HAP-1 (cell line): ENCODE measurements around the gene NDUFS4.
"Not testable (repeated sequence)": the region's sequence is repeated elsewhere in the genome, so short reads cannot be mapped to it uniquely, and the experiment has no call there.

Source experiments
- DNase-seq, 2 experiments: peaks; one replicate each; pipeline ENCODE4 v3.0.0-alpha.2; 2016 to 2020; ENCODE audit warnings: low spot score in 2 of 2
- H3K27me3 ChIP-seq: fragments of 250-450 bp; sonication (Bioruptor Pico); 2 replicates; pipeline ENCODE4 v1.5.1; 2020; ENCODE audit warnings: low read depth, mild to moderate bottlenecking, moderate library complexity
- H3K36me3 ChIP-seq: fragments of 250-450 bp; sonication (Bioruptor Pico); replicated peaks from 2 replicates; pipeline ENCODE4 v1.5.1; 2020; ENCODE audit warnings: mild to moderate bottlenecking
- H3K4me1 ChIP-seq: fragments of 250-450 bp; sonication (Bioruptor Pico); 2 replicates; pipeline ENCODE4 v1.5.1; 2020; ENCODE audit warnings: mild to moderate bottlenecking
- H3K4me3 ChIP-seq: fragments of 250-450 bp; sonication (Bioruptor Pico); 2 replicates; pipeline ENCODE4 v1.5.1; 2020; ENCODE audit warnings: mild to moderate bottlenecking, moderate library complexity
- H3K9me3 ChIP-seq: fragments of 250-450 bp; sonication (Bioruptor Pico); 2 replicates; pipeline ENCODE4 v1.5.1; 2020; ENCODE audit warnings: mild to moderate bottlenecking, moderate library complexity
- in situ Hi-C: fragments of 300-500 bp; cut with MboI; formaldehyde crosslinking; loops from 3 replicates; pipeline ENCODE4 v1.14.3; 2020; ENCODE audit warnings: low sequenced_read_pairs, inconsistent platforms, mixed read lengths

Gene NDUFS4

DNA sequence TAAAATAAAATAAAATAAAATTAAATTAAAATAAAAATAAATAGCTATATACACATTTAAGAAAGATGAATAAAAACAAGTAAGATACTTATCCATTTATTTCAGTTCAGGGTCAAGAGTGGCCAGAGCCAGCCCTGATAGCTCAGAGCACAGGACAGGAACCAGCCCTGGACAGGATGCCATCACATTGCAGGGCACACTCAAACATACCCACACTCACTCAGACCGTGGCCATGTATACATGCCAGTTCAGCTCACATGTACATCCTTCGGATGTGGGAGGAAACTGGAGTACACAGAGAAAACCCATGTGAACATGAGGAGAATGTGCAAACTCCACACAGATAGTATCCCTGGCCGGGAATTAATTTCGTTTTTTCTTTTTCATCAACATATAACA lies 21.8 kb downstream of the NDUFS4 start:
- Histone ChIP-seq H3K36me3 (no peaks in the 10 kb centered on the region; the same call in 1 of the 2 replicates), H3K4me1 (no peaks in the 10 kb centered on the region), H3K4me3 (no peak overlapping the region), H3K27me3 (no peaks in the 10 kb centered on the region), H3K9me3 (no peaks in the 10 kb centered on the region)
- in situ Hi-C loops, result no loop called here
- DNase-seq, result no peak

DNA sequence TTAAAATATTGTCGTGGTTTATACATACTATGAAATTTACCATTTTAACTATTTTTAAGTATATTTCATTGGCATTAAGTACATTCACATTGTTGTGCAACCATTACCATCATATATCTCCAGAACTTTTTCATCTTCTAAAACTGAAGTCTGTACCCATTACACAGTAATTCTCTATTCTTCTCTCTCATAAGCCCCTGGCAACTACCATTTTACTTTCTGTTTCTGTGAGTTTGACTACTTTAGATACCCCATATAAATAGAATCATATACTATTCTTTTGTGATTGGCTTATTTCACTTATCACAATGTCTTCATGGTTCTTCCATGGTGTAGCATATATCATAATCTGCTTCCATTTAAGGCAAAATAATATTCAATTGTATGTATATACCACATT lies 30.3 kb downstream of the NDUFS4 start:
- Histone ChIP-seq H3K9me3 (no peaks in the 10 kb centered on the region), H3K4me1 (no peaks in the 10 kb centered on the region)
- no peak for DNase-seq

DNA sequence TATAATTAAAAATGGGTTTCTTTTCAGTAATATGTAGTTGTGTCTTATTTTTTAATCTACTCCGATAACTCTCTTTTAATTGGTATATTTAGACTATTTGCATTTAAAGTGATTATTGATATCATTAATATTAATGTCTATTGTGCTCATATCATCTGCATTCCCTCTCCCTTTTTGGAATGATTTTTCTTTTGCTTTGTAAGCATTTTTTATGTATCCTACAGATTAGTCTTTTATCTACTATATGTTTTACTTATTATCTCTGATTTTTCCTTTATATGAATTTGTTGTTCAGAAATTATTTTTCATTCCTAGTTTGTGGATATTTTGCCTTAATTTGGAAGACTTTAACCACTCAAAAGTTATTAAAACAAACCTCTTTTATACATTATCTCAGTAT lies 34.0 kb downstream of the NDUFS4 start:
- DNase-seq, result no peak
- H3K4me3 ChIP-seq, result no peak overlapping the region
- no peaks in the 10 kb centered on the region for H3K36me3 ChIP-seq
- H3K27me3 ChIP-seq, result no peaks in the 10 kb centered on the region
- no peaks in the 10 kb centered on the region for H3K9me3 ChIP-seq
- H3K4me1 ChIP-seq, result no peaks in the 10 kb centered on the region
- in situ Hi-C loops, result no loop called here

More for the DNA sequence above, 30.3 kb downstream of the NDUFS4 start:
- Histone ChIP-seq H3K4me3 (no peak overlapping the region), H3K36me3 (no peaks in the 10 kb centered on the region), H3K27me3 (no peaks in the 10 kb centered on the region)
- in situ Hi-C loops, result no loop called here

DNA sequence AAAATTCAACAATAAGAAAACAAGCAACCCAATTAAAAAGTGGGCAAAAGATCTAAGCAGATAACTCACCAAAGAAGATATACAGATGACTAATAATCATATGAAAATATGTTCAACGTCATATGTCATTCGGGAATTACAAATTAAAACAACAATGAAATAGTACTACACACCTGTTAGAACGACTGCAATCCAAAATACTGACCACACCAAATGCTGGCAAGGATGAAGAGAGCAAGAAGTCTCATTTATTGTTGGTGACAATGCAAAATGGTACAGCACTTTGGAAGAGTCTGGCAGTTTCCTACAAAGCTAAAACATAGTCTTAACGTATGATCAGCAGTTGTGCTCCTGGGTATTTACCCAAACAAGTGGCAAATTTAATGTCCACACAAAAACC lies 37.5 kb downstream of the NDUFS4 start:
- Histone ChIP-seq H3K9me3 (no peaks in the 10 kb centered on the region), H3K36me3 (no peaks in the 10 kb centered on the region), H3K4me1 (no peaks in the 10 kb centered on the region), H3K27me3 (no peaks in the 10 kb centered on the region), H3K4me3 (no peak overlapping the region)
- no peak for DNase-seq
- in situ Hi-C loops, result no loop called here

DNA sequence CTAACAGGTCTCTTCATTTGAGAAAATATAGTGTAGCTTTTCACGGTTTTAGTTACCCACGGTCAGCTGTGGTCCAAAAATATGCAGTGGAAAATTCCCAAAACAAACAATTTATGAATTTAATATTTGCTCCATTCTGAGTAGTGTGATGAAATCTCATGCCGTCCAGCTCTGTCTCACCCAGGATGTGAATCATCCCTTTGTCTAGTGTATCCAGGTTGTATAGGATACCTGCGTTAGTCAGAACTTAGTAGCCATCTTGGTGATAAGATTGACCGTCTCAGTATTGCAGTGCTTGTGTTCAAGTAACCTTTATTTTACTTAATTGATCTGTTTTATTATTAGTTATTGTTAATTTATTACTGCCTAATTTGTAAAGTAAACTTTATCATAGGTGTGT lies 41.1 kb downstream of the NDUFS4 start:
- in situ Hi-C loops, result no loop called here
- Histone ChIP-seq H3K4me1 (no peaks in the 10 kb centered on the region), H3K9me3 (no peaks in the 10 kb centered on the region), H3K36me3 (peaks cover 4% of the 10 kb centered on the region), H3K27me3 (no peaks in the 10 kb centered on the region), H3K4me3 (no peak overlapping the region)
- no peak for DNase-seq

DNA sequence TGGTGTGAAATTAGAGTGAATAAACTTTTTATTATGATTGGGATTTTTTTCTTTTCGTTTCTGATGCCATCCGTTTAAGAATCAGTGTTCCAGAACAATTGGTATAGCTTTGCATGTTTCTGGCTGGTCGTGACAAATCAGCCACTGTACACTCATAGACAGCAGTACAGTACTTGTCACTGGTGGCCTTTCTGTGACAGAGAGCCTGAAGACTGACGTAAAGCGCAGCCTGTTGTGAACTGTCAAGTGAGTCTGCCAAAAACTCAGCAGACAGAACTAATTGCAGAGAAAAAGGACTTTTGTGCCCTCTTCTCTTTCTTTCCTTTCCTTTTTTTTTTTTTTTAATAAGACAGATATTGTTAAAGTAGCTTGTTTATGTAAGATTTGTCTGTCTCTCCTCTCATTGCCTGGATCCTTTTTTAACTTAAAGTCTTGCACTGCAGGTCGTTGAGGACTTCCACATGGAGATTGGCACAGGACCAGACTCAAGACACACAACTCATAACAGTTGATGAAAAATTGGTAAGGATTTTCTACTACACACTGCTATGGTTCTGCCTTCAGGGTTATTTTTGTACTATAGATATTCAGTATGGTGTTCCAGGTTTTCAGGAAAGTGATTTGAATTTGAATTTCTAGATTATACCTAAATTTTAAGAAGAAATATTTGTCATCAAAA lies 42.7 kb downstream of the NDUFS4 start:
- Histone ChIP-seq H3K27me3 (no peaks in the 10 kb centered on the region), H3K9me3 (no peaks in the 10 kb centered on the region), H3K4me3 (no peak overlapping the region), H3K36me3 (peaks cover 4% of the 10 kb centered on the region), H3K4me1 (no peaks in the 10 kb centered on the region)
- DNase-seq, result no peak
- in situ Hi-C loops, result no loop called here

DNA sequence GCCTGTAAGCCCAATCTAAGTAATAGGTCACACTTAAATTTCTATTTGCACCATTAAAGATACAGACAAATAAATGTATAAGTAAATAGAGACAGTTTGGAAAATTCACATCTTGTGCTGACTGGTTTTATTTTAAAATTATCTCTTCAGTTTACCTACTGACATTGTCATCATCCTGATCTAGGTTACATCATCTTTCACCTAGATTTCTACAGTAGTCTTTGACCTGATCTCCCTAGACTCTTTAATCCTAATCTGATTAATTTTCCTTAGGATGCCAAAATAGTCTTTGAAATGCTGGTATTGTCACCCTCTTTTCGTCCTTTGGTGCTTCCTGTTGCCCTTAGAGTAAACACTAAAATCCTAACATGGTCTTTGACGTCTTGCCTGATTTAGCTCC lies 43.9 kb downstream of the NDUFS4 start:
- DNase-seq, result no peak
- Histone ChIP-seq H3K36me3 (peaks cover 4% of the 10 kb centered on the region), H3K27me3 (no peaks in the 10 kb centered on the region), H3K9me3 (no peaks in the 10 kb centered on the region), H3K4me1 (no peaks in the 10 kb centered on the region), H3K4me3 (no peak overlapping the region)
- in situ Hi-C loops, result no loop called here

DNA sequence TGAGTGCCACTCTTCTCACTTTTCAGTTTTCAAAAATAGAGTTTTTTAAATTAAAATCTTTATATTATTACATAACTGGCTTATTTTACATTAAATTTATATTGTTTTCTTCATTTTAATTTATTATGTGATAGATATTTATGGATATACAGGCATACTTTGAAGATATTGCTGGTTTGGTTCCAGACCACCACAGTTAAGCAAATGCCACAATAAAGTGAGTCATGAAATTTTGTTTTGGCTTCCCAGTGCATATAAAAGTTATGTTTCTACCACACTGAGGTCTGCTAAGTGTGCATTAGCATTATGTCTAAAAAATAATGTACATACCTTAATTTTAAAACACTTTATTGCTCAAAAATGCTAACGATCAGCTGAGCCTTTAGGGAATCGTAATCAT lies 47.4 kb downstream of the NDUFS4 start:
- H3K4me3 ChIP-seq, result no peak overlapping the region
- H3K36me3 ChIP-seq, result peaks cover 4% of the 10 kb centered on the region
- no peaks in the 10 kb centered on the region for H3K9me3 ChIP-seq
- H3K4me1 ChIP-seq, result peaks cover 5% of the 10 kb centered on the region; the same call in 1 of the 2 replicates
- in situ Hi-C loops, result no loop called here
- DNase-seq, result no peak
- H3K27me3 ChIP-seq, result no peaks in the 10 kb centered on the region

DNA sequence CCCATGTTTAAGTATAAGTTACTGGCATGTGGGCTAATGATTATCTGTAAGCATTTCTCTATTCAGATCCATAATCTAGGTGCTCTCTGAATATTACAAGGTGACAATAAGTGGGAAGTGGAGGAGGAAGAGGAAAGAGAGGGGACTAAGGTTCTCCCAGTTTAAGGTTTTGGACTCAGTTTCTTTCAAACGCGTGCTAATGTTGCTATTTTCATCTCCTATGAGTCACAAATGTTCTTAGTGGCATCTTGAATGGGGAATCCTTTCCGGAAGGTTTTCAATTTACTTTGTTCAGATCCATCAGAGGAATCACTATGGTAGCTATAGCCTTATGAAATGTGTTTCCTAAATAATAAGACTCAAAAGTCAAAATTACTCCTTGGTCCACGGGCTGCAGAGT lies 48.5 kb downstream of the NDUFS4 start:
- H3K9me3 ChIP-seq, DNase-seq, H3K4me3 ChIP-seq, H3K27me3 ChIP-seq, H3K36me3 ChIP-seq, in situ Hi-C loops: not testable (repeated sequence)
- peaks cover 12% of the 10 kb centered on the region for H3K4me1 ChIP-seq

DNA sequence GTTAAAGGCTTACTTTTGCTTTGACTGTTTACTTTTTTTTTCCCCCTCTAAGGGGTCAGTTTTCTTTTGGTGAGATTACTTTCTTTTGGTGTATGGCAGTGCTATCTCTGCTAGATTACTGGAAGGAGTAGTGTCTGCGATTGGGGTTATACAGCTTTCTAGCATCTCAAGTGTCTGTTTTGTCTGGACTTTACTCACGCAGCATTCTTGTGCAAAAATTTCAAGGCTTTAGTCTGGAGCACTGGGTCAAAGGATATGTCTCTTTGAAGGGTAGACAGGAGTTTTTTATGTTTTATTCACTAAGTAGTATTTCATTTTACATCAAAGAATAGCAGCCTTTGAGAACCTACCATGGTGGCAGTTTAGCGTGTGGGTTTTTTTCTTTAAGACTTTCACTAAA lies 52.6 kb downstream of the NDUFS4 start:
- Histone ChIP-seq H3K4me1 (peaks cover 22% of the 10 kb centered on the region), H3K4me3 (no peak overlapping the region), H3K36me3 (no peaks in the 10 kb centered on the region), H3K27me3 (no peaks in the 10 kb centered on the region), H3K9me3 (no peaks in the 10 kb centered on the region)
- in situ Hi-C loops, result no loop called here
- peak; percentile 8 to 32 for DNase-seq

DNA sequence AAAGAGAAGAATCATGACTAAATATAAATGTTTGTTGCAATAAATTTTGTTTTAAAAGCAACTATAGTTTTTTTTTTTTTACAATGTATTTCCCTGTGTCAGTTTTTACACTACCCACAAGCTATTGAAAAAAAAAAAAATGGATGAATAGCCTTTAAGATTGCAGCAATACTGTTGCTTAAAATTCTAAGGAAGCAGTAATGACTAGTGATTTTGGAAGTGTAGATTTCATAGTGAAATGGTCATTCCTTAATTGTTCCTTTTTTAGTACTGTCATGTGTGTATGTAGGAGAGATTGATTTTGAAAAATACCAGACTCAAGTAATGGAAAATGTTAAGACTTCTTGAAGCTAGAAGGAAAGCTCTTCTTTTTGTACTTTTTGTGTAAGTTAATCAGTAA lies 53.1 kb downstream of the NDUFS4 start:
- DNase-seq, result peak in 1 of 2 experiments; percentile 7
- no peaks in the 10 kb centered on the region for H3K27me3 ChIP-seq
- in situ Hi-C loops, result no loop called here
- no peaks in the 10 kb centered on the region for H3K36me3 ChIP-seq
- H3K9me3 ChIP-seq, result no peaks in the 10 kb centered on the region
- peaks cover 22% of the 10 kb centered on the region for H3K4me1 ChIP-seq
- H3K4me3 ChIP-seq, result no peak overlapping the region

DNA sequence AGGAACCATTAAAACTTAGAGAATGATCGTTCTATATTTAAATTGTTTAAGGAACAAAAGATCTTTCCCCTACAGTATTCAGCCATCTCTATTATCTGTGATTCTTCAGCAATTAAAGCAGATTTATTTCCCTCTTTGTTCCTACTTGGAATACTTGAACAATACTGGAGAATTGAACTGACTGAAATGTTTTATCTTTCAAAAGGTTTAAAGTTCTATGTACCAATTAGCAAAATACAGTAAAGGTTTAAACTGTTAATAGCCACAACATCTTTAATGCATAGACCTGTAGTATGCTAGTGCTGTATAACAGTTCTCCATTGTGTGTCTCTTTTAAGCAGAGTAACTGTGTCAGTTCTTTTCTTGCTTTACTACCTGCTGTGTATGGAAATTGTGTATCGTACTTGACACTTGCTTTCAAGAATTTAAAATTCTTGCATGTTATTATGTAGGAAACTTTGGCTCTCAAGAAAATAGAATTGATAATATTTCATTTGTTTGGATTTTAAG lies 54.0 kb downstream of the NDUFS4 start:
- Histone ChIP-seq H3K4me1 (peaks cover 22% of the 10 kb centered on the region), H3K4me3 (no peak overlapping the region), H3K9me3 (no peaks in the 10 kb centered on the region), H3K27me3 (no peaks in the 10 kb centered on the region), H3K36me3 (no peaks in the 10 kb centered on the region)
- in situ Hi-C loops, result no loop called here
- DNase-seq, result peak in 1 of 2 experiments; percentile 74

DNA sequence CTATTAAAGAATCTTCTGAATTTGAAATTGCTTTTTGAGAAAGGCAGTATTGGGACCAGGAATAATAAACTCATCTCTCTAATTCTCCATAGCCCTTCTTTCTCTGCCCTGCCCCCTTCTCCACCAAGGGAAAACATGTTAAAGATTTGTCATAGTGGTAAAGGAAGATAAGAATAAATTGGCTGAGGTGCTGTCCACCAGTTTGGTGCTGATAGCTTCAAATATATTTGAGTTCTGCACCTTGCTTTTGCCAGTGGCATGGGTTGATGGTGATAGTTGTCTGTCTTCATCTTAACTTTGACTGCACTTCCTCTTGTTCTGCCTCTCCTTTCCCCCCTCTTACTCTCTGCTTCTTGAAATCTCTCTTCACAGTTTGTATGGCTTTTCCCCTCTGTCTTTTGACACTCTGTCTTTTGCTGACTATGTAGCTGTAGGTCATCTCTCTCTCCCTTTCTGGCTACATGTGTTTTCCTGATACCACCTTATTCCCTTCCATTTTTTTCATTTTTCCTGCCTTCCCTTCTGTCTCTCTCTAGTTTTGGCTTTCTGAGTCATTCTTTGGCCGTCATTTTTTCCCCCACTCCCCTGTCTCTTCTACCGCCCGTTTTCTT lies 56.6 kb downstream of the NDUFS4 start:
- no peaks in the 10 kb centered on the region for H3K9me3 ChIP-seq
- H3K4me3 ChIP-seq, result no peak overlapping the region
- no peaks in the 10 kb centered on the region for H3K27me3 ChIP-seq
- in situ Hi-C loops, result no loop called here
- no peak for DNase-seq
- H3K36me3 ChIP-seq, result no peaks in the 10 kb centered on the region
- H3K4me1 ChIP-seq, result peaks cover 18% of the 10 kb centered on the region

DNA sequence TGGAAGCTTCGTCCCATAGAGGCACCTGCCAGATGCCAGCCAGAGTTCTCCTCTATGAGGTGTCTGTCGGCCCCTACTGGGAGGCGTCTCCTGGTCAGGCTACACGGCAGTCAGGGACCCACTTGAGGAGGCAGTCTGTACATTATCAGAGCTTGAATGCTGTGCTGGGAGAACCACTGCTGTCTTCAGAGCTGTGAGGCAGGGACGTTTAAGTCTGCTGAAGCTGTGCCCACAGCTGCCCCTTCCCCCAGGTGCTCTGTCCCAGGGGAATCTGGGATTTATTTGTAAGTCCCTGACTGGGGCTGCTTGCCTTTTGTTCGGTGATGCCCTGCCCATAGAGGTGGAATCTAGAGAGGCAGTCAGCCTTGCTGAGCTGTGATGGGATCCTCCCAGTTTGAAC lies 70.8 kb downstream of the NDUFS4 start:
- Histone ChIP-seq H3K4me3 (no peak overlapping the region), H3K27me3 (no peaks in the 10 kb centered on the region), H3K4me1 (peaks cover 18% of the 10 kb centered on the region), H3K36me3 (no peaks in the 10 kb centered on the region), H3K9me3 (no peaks in the 10 kb centered on the region)
- DNase-seq, result no peak
- in situ Hi-C loops, result no loop called here
